MM.1S (cell line): Measurements from ENCODE around the gene HOXA13.

Experiments
- CTCF ChIP-seq: fragments of 300-600 bp; sonication (generic); IDR thresholded peaks from 2 replicates; pipeline ENCODE4 v1.5.1; 2016; ENCODE audit warnings: antibody characterized with exemption, low read length, mixed read lengths
- EZH2 ChIP-seq: fragments of 300-600 bp; sonication (generic); optimal IDR thresholded peaks from 2 replicates; pipeline ENCODE3; 2017; ENCODE audit warnings: low read depth, mild to moderate bottlenecking, antibody characterized with exemption, low read length, mixed read lengths

- TF ChIP-seq CTCF, result no peak
- no peak for TF ChIP-seq EZH2
These were observed 43.9 kb downstream of the HOXA13 start for GRCh38 chr7:27155816-27156507.
